Esophagus muscularis mucosa (tissue), 3 donors: Measurements from ENCODE around the gene PEX5L.

Source experiments
- CTCF ChIP-seq, 3 experiments: fragments of 200-600 bp in 2 of 3; fragments of 450-650 bp in 1 of 3; sonication (generic) in 2 of 3; IDR thresholded peaks; one replicate each; pipeline ENCODE4 v1.5.1; 2017 to 2019; ENCODE audit warnings: antibody characterized with exemption in 3 of 3, mild to moderate bottlenecking in 2 of 3, moderate library complexity in 1 of 3
- POLR2A ChIP-seq: fragments of 450-650 bp; IDR thresholded peaks from one replicate; pipeline ENCODE4 v1.6.1; 2017; ENCODE audit warnings: antibody characterized with exemption, moderate library complexity, mild to moderate bottlenecking, low read depth
- POLR2AphosphoS5 ChIP-seq, 2 donors: sonication (generic); formaldehyde crosslinking; IDR thresholded peaks; one replicate each; pipeline ENCODE4 v1.6.1; 2017; ENCODE audit warnings: antibody characterized with exemption in 2 of 2

- TF ChIP-seq CTCF (IDR thresholded peaks at IDR 0.05): no peak
- no peak for TF ChIP-seq POLR2AphosphoS5 (IDR thresholded peaks at IDR 0.05)
- no peak for TF ChIP-seq POLR2A
These were observed 75.5 kb downstream of the PEX5L start for GRCh38 chr3:179961071-179961702.
